H9 (cell line): ENCODE results near the gene STOX1. TPM values are rescaled to one million over a fixed set of nuclear protein-coding genes. Genes with fewer than 3 reads are reported as not detected.

Source experiments
- DNase-seq: peaks from one replicate; pipeline ENCODE4 v3.0.0-alpha.2; 2017
- H2AFZ ChIP-seq: one replicate; pipeline ENCODE4 v1.6.1; 2013; ENCODE audit warnings: mild to moderate bottlenecking, low read length, control low read depth, moderate library complexity
- H2AK5ac ChIP-seq: 2 replicates; pipeline ENCODE4 v1.6.1; 2013; ENCODE audit warnings: low read length, control low read depth, mixed read lengths; ENCODE audit not compliant: insufficient read length
- H2BK120ac ChIP-seq: one replicate; pipeline ENCODE4 v1.6.1; 2013; ENCODE audit warnings: low read depth, mild to moderate bottlenecking, low read length, control low read depth, inconsistent platforms; ENCODE audit not compliant: poor library complexity, severe bottlenecking
- H2BK12ac ChIP-seq: 2 replicates; pipeline ENCODE4 v1.6.1; 2013; ENCODE audit warnings: low read length, control low read depth, mixed read lengths, low read depth; ENCODE audit not compliant: insufficient read length
- H2BK15ac ChIP-seq: 2 replicates; pipeline ENCODE4 v1.6.1; 2013; ENCODE audit warnings: low read depth, low read length, control low read depth
- H2BK20ac ChIP-seq: one replicate; pipeline ENCODE4 v1.6.1; 2013; ENCODE audit warnings: low read depth, mild to moderate bottlenecking, low read length, control low read depth, inconsistent platforms; ENCODE audit not compliant: poor library complexity, severe bottlenecking
- H2BK5ac ChIP-seq: 2 replicates; pipeline ENCODE4 v1.6.1; 2013; ENCODE audit warnings: low read length, control low read depth, mixed read lengths; ENCODE audit not compliant: insufficient read length
- H3K14ac ChIP-seq: 2 replicates; pipeline ENCODE4 v1.6.1; 2013; ENCODE audit warnings: low read length, control low read depth; ENCODE audit not compliant: insufficient read depth
- H3K18ac ChIP-seq: 2 replicates; pipeline ENCODE4 v1.6.1; 2013; ENCODE audit warnings: low read depth, mild to moderate bottlenecking, mixed read lengths, low read length, control low read depth; ENCODE audit not compliant: insufficient read length
- H3K23ac ChIP-seq: 2 replicates; pipeline ENCODE4 v1.6.1; 2013; ENCODE audit warnings: low read length, control low read depth, mixed read lengths, low read depth; ENCODE audit not compliant: insufficient read length
- H3K23me2 ChIP-seq: 2 replicates; pipeline ENCODE4 v1.6.1; 2013; ENCODE audit warnings: low read depth, mild to moderate bottlenecking, mixed read lengths, low read length, control low read depth; ENCODE audit not compliant: insufficient read length, poor library complexity, severe bottlenecking
- H3K27ac ChIP-seq: 2 replicates; pipeline ENCODE4 v1.5.1; 2013; ENCODE audit warnings: low read length, control low read depth, mixed read lengths, low read depth; ENCODE audit not compliant: insufficient read length
- H3K27me3 ChIP-seq: 2 replicates; pipeline ENCODE4 v1.6.1; 2013; ENCODE audit warnings: low read length, control low read depth, inconsistent platforms; ENCODE audit not compliant: insufficient read depth
- H3K4ac ChIP-seq: 2 replicates; pipeline ENCODE4 v1.6.1; 2013; ENCODE audit warnings: low read depth, mild to moderate bottlenecking, control low read depth, inconsistent platforms, low read length, moderate library complexity
- H3K4me1 ChIP-seq: 2 replicates; pipeline ENCODE4 v1.6.1; 2013; ENCODE audit warnings: low read length, control low read depth, inconsistent platforms; ENCODE audit not compliant: insufficient read depth
- H3K4me2 ChIP-seq: 2 replicates; pipeline ENCODE4 v1.6.1; 2013; ENCODE audit warnings: low read length, control low read depth, mixed read lengths; ENCODE audit not compliant: insufficient read length, insufficient read depth
- H3K56ac ChIP-seq: 2 replicates; pipeline ENCODE4 v1.6.1; 2013; ENCODE audit warnings: low read depth, mild to moderate bottlenecking, mixed read lengths, low read length, control low read depth; ENCODE audit not compliant: insufficient read length
- H3K79me1 ChIP-seq: 2 replicates; pipeline ENCODE4 v1.6.1; 2013; ENCODE audit warnings: low read depth, mild to moderate bottlenecking, moderate library complexity, low read length, control low read depth, inconsistent platforms; ENCODE audit not compliant: insufficient read depth, poor library complexity, severe bottlenecking
- H3K79me2 ChIP-seq: 2 replicates; pipeline ENCODE4 v1.6.1; 2013; ENCODE audit warnings: low read length, control low read depth, inconsistent platforms; ENCODE audit not compliant: insufficient read depth
- H3K9ac ChIP-seq: 2 replicates; pipeline ENCODE4 v1.6.1; 2013; ENCODE audit warnings: low read length, control low read depth, mixed read lengths; ENCODE audit not compliant: insufficient read length; ENCODE audit errors: extremely low read depth
- H3K9me3 ChIP-seq: one replicate; pipeline ENCODE4 v1.6.1; 2013; ENCODE audit warnings: low read depth, low read length, inconsistent platforms; ENCODE audit not compliant: control insufficient read depth
- H3T11ph ChIP-seq: one replicate; pipeline ENCODE4 v1.6.1; 2013; ENCODE audit warnings: mild to moderate bottlenecking, low read length, control low read depth, inconsistent platforms
- H4K20me1 ChIP-seq: one replicate; pipeline ENCODE4 v1.6.1; 2013; ENCODE audit not compliant: control insufficient read depth, insufficient read length, insufficient read depth
- H4K5ac ChIP-seq: 2 replicates; pipeline ENCODE4 v1.6.1; 2013; ENCODE audit warnings: low read depth, mild to moderate bottlenecking, mixed read lengths, low read length, control low read depth; ENCODE audit not compliant: insufficient read length
- H4K8ac ChIP-seq: replicated peaks from 2 replicates; pipeline ENCODE4 v1.6.1; 2013; ENCODE audit warnings: low read length, control low read depth, mixed read lengths, low read depth; ENCODE audit not compliant: insufficient read length
- H4K91ac ChIP-seq: 2 replicates; pipeline ENCODE4 v1.6.1; 2013; ENCODE audit warnings: low read depth, mild to moderate bottlenecking, moderate library complexity, mixed read lengths, low read length, control low read depth; ENCODE audit not compliant: insufficient read length
- H3K27ac Mint-ChIP-seq, 3 experiments: 2 replicates in 2 of 3; 3 replicates in 1 of 3; pipeline ENCODE4 v1.8.0; 2020 to 2021; ENCODE audit warnings: mixed read lengths in 3 of 3, mild to moderate bottlenecking in 1 of 3, moderate library complexity in 1 of 3
- H3K27me3 Mint-ChIP-seq: 2 replicates; pipeline ENCODE4 v1.8.0; 2021; ENCODE audit warnings: low read depth, mild to moderate bottlenecking, moderate library complexity, mixed read lengths
- H3K36me3 Mint-ChIP-seq, 3 experiments: 2 replicates in 2 of 3; 3 replicates in 1 of 3; pipeline ENCODE4 v1.8.0; 2020 to 2021; ENCODE audit warnings: low read depth in 3 of 3, mixed read lengths in 3 of 3; ENCODE audit not compliant: insufficient read depth in 1 of 3
- H3K4me1 Mint-ChIP-seq, 2 experiments: 2 replicates each; pipeline ENCODE4 v1.8.0; 2020; ENCODE audit warnings: mixed read lengths in 2 of 2
- H3K4me3 Mint-ChIP-seq, 2 experiments: 2 replicates in 1 of 2; 3 replicates in 1 of 2; pipeline ENCODE4 v1.8.0; 2020 to 2021; ENCODE audit warnings: mild to moderate bottlenecking in 2 of 2, mixed read lengths in 2 of 2, moderate library complexity in 1 of 2
- H3K9me3 Mint-ChIP-seq, 2 experiments: 2 replicates in 1 of 2; 3 replicates in 1 of 2; pipeline ENCODE4 v1.8.0; 2020; ENCODE audit warnings: mild to moderate bottlenecking in 2 of 2, mixed read lengths in 2 of 2, moderate library complexity in 1 of 2
- CTCF ChIP-seq: fragments of 200-600 bp; sonication (generic); conservative IDR thresholded peaks from 3 replicates; pipeline ENCODE4 v1.8.0; 2021; ENCODE audit warnings: antibody characterized with exemption, mild to moderate bottlenecking
- WGBS: extraction: QIAGEN DNeasy Blood & Tissue Kit; methylation state at CpG from one replicate; pipeline ENCODE4 v1.1.7; 2013; ENCODE audit warnings: missing lambda C conversion rate, low lambda C conversion rate, mixed read lengths; ENCODE audit not compliant: insufficient read length; ENCODE audit errors: extremely low coverage; 5-methylcytosine and 5-hydroxymethylcytosine counted together
- total RNA-seq: library from RNA; stranded (reverse); gene quantifications from 2 replicates; pipeline ENCODE4 v1.2.1, GENCODE V29; 2021

STOX1 gene
- total RNA-seq, 1 experiment from 2014 or later: 5.8 TPM

GRCh38 chr10:68870545-68871104, 43.3 kb downstream of the STOX1 start:
- Mint-ChIP-seq H3K27me3 (peaks cover 1% of the 10 kb centered on the region; the same call in 1 of the 2 replicates), H3K4me1 (peaks cover 30 to 42% of the 10 kb centered on the region in 2 experiments), H3K27ac (peak overlapping the region; percentile 16 to 91 (median 74); a peak in 5 of 7 replicates), H3K36me3 (peaks cover 18 to 26% (median 18%) of the 10 kb centered on the region in 3 experiments), H3K4me3 (no peak overlapping the region), H3K9me3 (peaks cover 22 to 28% of the 10 kb centered on the region in 2 experiments)
- H3K14ac ChIP-seq: no peak overlapping the region
- no peak overlapping the region for H2AK5ac ChIP-seq
- no peak overlapping the region for H3K23ac ChIP-seq
- H3K79me2 ChIP-seq: no peaks in the 10 kb centered on the region
- no peak overlapping the region for H4K91ac ChIP-seq
- H3K4ac ChIP-seq: no peak overlapping the region
- no peak overlapping the region for H3T11ph ChIP-seq
- H4K8ac ChIP-seq: no peak overlapping the region
- H2BK120ac ChIP-seq: no peak overlapping the region
- no peaks in the 10 kb centered on the region for H3K79me1 ChIP-seq
- H4K5ac ChIP-seq: no peak overlapping the region
- no peak overlapping the region for H2BK5ac ChIP-seq
- no peaks in the 10 kb centered on the region; the same call in 1 of the 2 replicates for H3K4me1 ChIP-seq
- no peaks in the 10 kb centered on the region for H3K27me3 ChIP-seq
- H4K20me1 ChIP-seq: no peaks in the 10 kb centered on the region
- no peak overlapping the region for H3K4me2 ChIP-seq
- H3K18ac ChIP-seq: no peak overlapping the region
- no peak overlapping the region for H2BK12ac ChIP-seq
- no peaks in the 10 kb centered on the region for H3K23me2 ChIP-seq
- no CpG with 5 or more reads among the region's 3 CpGs for WGBS
- H3K9ac ChIP-seq: no peak overlapping the region
- H3K56ac ChIP-seq: no peak overlapping the region
- no peak overlapping the region for H2BK20ac ChIP-seq
- TF ChIP-seq CTCF: no peak
- no peak overlapping the region for H2AFZ ChIP-seq
- peaks cover 11% of the 10 kb centered on the region for H3K9me3 ChIP-seq
- no peak overlapping the region for H2BK15ac ChIP-seq
- H3K27ac ChIP-seq: no peak overlapping the region
- no peak for DNase-seq
